ENCODE data around the gene SPDYE4. TPM values are rescaled to one million over a fixed set of nuclear protein-coding genes. Genes with fewer than 3 reads are reported as not detected.

SPDYE4 gene
- total and polyA plus RNA-seq, 8 donors = not detected

Other genes starting within 250 kb of the SPDYE4 start
- gene MYH10, start 127.8 kb downstream of the SPDYE4 start, total RNA-seq = 100 to 1,000 TPM in 1 of 5 donors, 10 to 100 TPM in 3, 1 to 10 TPM in 1; 9.3 to 104 (median 24.2) TPM
- gene MYH10, start 127.8 kb downstream of the SPDYE4 start, polyA plus RNA-seq = 1 to 10 TPM; 1.8 to 2.4 (median 2.3) TPM
- not detected for gene CCDC42, start 13.7 kb downstream of the SPDYE4 start, total RNA-seq
- not detected for gene CCDC42, start 13.7 kb downstream of the SPDYE4 start, polyA plus RNA-seq
- 10 to 100 TPM in 1 of 5 donors, 1 to 10 TPM in 2, not detected in 2; 4.4 to 22.6 (median 4.9) TPM for gene MFSD6L, start 40.8 kb upstream of the SPDYE4 start, total RNA-seq
- gene MFSD6L, start 40.8 kb upstream of the SPDYE4 start, polyA plus RNA-seq = 1 to 10 TPM in 2 of 3 donors, under 1 TPM in 1; 0.76 to 4.5 (median 2.0) TPM
- gene PIK3R6, start 109.1 kb upstream of the SPDYE4 start, total RNA-seq = 1 to 10 TPM in 1 of 5 donors, under 1 TPM in 3, not detected in 1; under 0.01 to 4.3 (median 0.33) TPM
- 1 to 10 TPM in 1 of 3 donors, under 1 TPM in 2; 0.35 to 1.2 (median 0.50) TPM for gene PIK3R6, start 109.1 kb upstream of the SPDYE4 start, polyA plus RNA-seq
- 10 to 100 TPM in 2 of 5 donors, 1 to 10 TPM in 2, not detected in 1; 5.1 to 29.8 (median 13.2) TPM for gene PIK3R5, start 207.2 kb upstream of the SPDYE4 start, total RNA-seq
- 1 to 10 TPM in 2 of 3 donors, under 1 TPM in 1; 0.90 to 3.4 (median 2.9) TPM for gene PIK3R5, start 207.2 kb upstream of the SPDYE4 start, polyA plus RNA-seq